Esophagus (tissue), 2 donors: Measurements from ENCODE around the gene CDK18. TPM values are rescaled to one million over a fixed set of nuclear protein-coding genes. Genes with fewer than 3 reads are reported as not detected.

ENCODE experiments used
- H3K27ac ChIP-seq, 2 donors: one replicate each; pipeline ENCODE4 v1.5.1; 2013; ENCODE audit warnings: low read depth in 2 of 2, mild to moderate bottlenecking in 2 of 2, inconsistent platforms in 1 of 2, low read length in 1 of 2, moderate library complexity in 1 of 2
- H3K27me3 ChIP-seq, 2 donors: one replicate each; pipeline ENCODE4 v1.6.1; 2013; ENCODE audit warnings: low read length in 2 of 2, control low read depth in 1 of 2, mild to moderate bottlenecking in 1 of 2; ENCODE audit not compliant: insufficient read depth in 2 of 2, control insufficient read depth in 1 of 2
- H3K36me3 ChIP-seq, 2 donors: one replicate each; pipeline ENCODE4 v1.6.1; 2013; ENCODE audit warnings: low read length in 1 of 2; ENCODE audit not compliant: control insufficient read depth in 2 of 2, insufficient read depth in 2 of 2
- H3K4me1 ChIP-seq, 2 donors: one replicate each; pipeline ENCODE4 v1.6.1; 2013; ENCODE audit warnings: low read length in 1 of 2; ENCODE audit not compliant: control insufficient read depth in 2 of 2, insufficient read depth in 2 of 2
- H3K4me3 ChIP-seq, 2 donors: one replicate each; pipeline ENCODE4 v1.5.1; 2013; ENCODE audit warnings: low read length in 2 of 2, mild to moderate bottlenecking in 2 of 2, low read depth in 1 of 2, moderate library complexity in 1 of 2
- H3K9me3 ChIP-seq, 2 donors: one replicate each; pipeline ENCODE4 v1.6.1; 2013; ENCODE audit warnings: mild to moderate bottlenecking in 2 of 2, low read depth in 1 of 2, low read length in 1 of 2, moderate library complexity in 1 of 2; ENCODE audit not compliant: control insufficient read depth in 2 of 2, insufficient read depth in 1 of 2
- WGBS, 2 donors: extraction: QIAGEN DNeasy Blood & Tissue Kit; methylation state at CpG; one replicate each; pipeline ENCODE4 v1.1.7; 2013; 5-methylcytosine and 5-hydroxymethylcytosine counted together
- polyA plus RNA-seq, 2 donors: library from polyadenylated mRNA; stranded (reverse); fragments of 200-250 nt; gene quantifications; one replicate each; pipeline ENCODE4 v1.2.3, GENCODE V29; 2013
- donor health status: healthy with polysubstance abuse.
- donor health status: Bipolar disorder and iron deficiency.

Gene CDK18
- polyA plus RNA-seq, 2 donors: 3.5 to 9.0 TPM

- no peak overlapping the region for H3K4me3 ChIP-seq
- H3K36me3 ChIP-seq: no peaks in the 10 kb centered on the region
- H3K4me1 ChIP-seq: peaks cover 0 to 3% of the 10 kb centered on the region in 2 donors
- 40 to 62% methylated on average over 3 of the region's 3 CpGs for WGBS, 2 donors
- peaks cover 2 to 3% of the 10 kb centered on the region in 2 donors for H3K9me3 ChIP-seq
- H3K27me3 ChIP-seq: peaks cover 0 to 5% of the 10 kb centered on the region in 2 donors
- no peak overlapping the region for H3K27ac ChIP-seq
These were observed 61.3 kb downstream of the CDK18 start for GRCh38 chr1:205565799-205566198.

GRCh38 chr1:205567716-205568115 lies 63.2 kb downstream of the CDK18 start:
- H3K4me3 ChIP-seq: no peak overlapping the region
- H3K4me1 ChIP-seq: peaks cover 0 to 3% of the 10 kb centered on the region in 2 donors
- H3K9me3 ChIP-seq: no peaks in the 10 kb centered on the region
- no peaks in the 10 kb centered on the region for H3K36me3 ChIP-seq
- H3K27ac ChIP-seq: no peak overlapping the region
- H3K27me3 ChIP-seq: peaks cover 0 to 5% of the 10 kb centered on the region in 2 donors
- WGBS, 2 donors: 89 to 97% methylated on average over 6 of the region's 6 CpGs

GRCh38 chr1:205568135-205568468 lies 63.6 kb downstream of the CDK18 start:
- no peak overlapping the region for H3K27ac ChIP-seq
- peaks cover 0 to 3% of the 10 kb centered on the region in 2 donors for H3K4me1 ChIP-seq
- peaks cover 0 to 5% of the 10 kb centered on the region in 2 donors for H3K27me3 ChIP-seq

GRCh38 chr1:205568469-205569361 lies 64.2 kb downstream of the CDK18 start:
- Histone ChIP-seq H3K36me3 (no peaks in the 10 kb centered on the region), H3K4me1 (peaks cover 0 to 3% of the 10 kb centered on the region in 2 donors), H3K4me3 (peak overlapping the region; percentile 24 to 42), H3K27me3 (peaks cover 0 to 5% of the 10 kb centered on the region in 2 donors), H3K27ac (no peak overlapping the region), H3K9me3 (no peaks in the 10 kb centered on the region)
- 4 to 8% methylated on average over 42 to 90 of the region's 90 CpGs for WGBS, 2 donors

More at GRCh38 chr1:205568135-205568468, 63.6 kb downstream of the CDK18 start:
- Histone ChIP-seq H3K9me3 (no peaks in the 10 kb centered on the region), H3K4me3 (no peak overlapping the region), H3K36me3 (no peaks in the 10 kb centered on the region)
- 59 to 64% methylated on average over 5 of the region's 5 CpGs for WGBS, 2 donors

- WGBS, 2 donors: 25 to 29% methylated on average over 18 to 22 of the region's 22 CpGs
- H3K27ac ChIP-seq: no peak overlapping the region
- H3K4me3 ChIP-seq: peak overlapping the region in 1 of 2 donors; percentile 42
- H3K4me1 ChIP-seq: no peaks in the 10 kb centered on the region
- no peaks in the 10 kb centered on the region for H3K9me3 ChIP-seq
- peaks cover 0 to 5% of the 10 kb centered on the region in 2 donors for H3K27me3 ChIP-seq
- no peaks in the 10 kb centered on the region for H3K36me3 ChIP-seq
These were observed 65.1 kb downstream of the CDK18 start for GRCh38 chr1:205569411-205570172.

DNA sequence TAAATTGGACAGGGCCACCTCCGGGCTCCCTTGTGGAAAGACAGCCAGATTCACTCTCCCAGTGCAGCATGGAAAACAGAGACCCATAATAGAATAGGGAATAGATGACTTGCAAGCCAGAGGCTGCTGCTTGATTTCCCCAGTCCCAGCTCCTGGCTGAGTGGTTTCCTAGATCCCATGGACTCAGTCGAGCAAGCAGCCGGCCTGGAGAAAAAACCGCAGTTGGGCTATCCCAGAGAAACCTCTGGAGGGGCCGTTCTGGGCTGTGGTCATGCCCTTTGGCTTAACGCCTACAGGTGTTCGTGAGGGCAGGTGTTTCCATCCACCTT lies 65.7 kb downstream of the CDK18 start:
- H3K27me3 ChIP-seq: peaks cover 0 to 5% of the 10 kb centered on the region in 2 donors
- H3K4me1 ChIP-seq: no peaks in the 10 kb centered on the region
- no peak overlapping the region for H3K27ac ChIP-seq
- H3K36me3 ChIP-seq: no peaks in the 10 kb centered on the region
- no peak overlapping the region for H3K4me3 ChIP-seq
- H3K9me3 ChIP-seq: no peaks in the 10 kb centered on the region
- WGBS, 2 donors: 77 to 81% methylated on average over 7 of the region's 7 CpGs

- Histone ChIP-seq H3K36me3 (no peaks in the 10 kb centered on the region), H3K9me3 (no peaks in the 10 kb centered on the region), H3K27ac (no peak overlapping the region), H3K4me3 (no peak overlapping the region), H3K4me1 (no peaks in the 10 kb centered on the region), H3K27me3 (peaks cover 0 to 5% of the 10 kb centered on the region in 2 donors)
- WGBS, 2 donors: 79 to 86% methylated on average over 2 of the region's 2 CpGs
These were observed 66.5 kb downstream of the CDK18 start for GRCh38 chr1:205570796-205571537.

- WGBS, 2 donors: 76 to 77% methylated on average over 4 of the region's 4 CpGs
- Histone ChIP-seq H3K27me3 (peaks cover 0 to 5% of the 10 kb centered on the region in 2 donors), H3K4me3 (no peak overlapping the region), H3K36me3 (no peaks in the 10 kb centered on the region), H3K4me1 (no peaks in the 10 kb centered on the region), H3K27ac (no peak overlapping the region), H3K9me3 (no peaks in the 10 kb centered on the region)
These were observed 67.3 kb downstream of the CDK18 start for GRCh38 chr1:205571747-205572146.

DNA sequence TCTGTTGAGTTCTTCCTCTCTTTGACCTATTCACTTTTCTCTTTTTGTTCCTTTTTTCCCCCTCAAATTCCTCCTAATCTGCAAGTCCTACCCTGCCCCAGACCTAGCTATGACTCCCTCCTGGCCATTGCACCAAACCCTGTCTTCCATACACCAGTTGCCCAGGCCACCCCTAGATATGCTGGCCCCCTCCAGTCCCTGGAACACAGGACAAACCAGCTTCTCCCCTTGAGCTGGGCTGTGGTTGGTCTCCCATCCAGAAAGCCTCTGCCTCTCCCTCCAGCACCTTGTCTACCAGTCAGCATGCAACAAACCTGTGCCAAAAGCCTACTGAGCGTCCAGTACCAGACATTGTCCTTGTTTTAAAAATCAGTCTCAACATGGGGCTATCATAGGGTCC lies 68.0 kb downstream of the CDK18 start:
- no peaks in the 10 kb centered on the region for H3K4me1 ChIP-seq
- H3K27ac ChIP-seq: no peak overlapping the region
- H3K4me3 ChIP-seq: no peak overlapping the region
- WGBS, 2 donors: 90 to 91% methylated on average over 1 of the region's 1 CpG
- no peaks in the 10 kb centered on the region for H3K36me3 ChIP-seq
- H3K27me3 ChIP-seq: peaks cover 0 to 2% of the 10 kb centered on the region in 2 donors
- no peaks in the 10 kb centered on the region for H3K9me3 ChIP-seq
